DMS 273 treated with DMSO at 0.1 percent for 48 hours (cell line): ENCODE results near the gene NAB2.

Source experiments
- DNase-seq: peaks from one replicate; lab custom pipeline; 2025; lab: John Stamatoyannopoulos, UW

Gene NAB2

DNA sequence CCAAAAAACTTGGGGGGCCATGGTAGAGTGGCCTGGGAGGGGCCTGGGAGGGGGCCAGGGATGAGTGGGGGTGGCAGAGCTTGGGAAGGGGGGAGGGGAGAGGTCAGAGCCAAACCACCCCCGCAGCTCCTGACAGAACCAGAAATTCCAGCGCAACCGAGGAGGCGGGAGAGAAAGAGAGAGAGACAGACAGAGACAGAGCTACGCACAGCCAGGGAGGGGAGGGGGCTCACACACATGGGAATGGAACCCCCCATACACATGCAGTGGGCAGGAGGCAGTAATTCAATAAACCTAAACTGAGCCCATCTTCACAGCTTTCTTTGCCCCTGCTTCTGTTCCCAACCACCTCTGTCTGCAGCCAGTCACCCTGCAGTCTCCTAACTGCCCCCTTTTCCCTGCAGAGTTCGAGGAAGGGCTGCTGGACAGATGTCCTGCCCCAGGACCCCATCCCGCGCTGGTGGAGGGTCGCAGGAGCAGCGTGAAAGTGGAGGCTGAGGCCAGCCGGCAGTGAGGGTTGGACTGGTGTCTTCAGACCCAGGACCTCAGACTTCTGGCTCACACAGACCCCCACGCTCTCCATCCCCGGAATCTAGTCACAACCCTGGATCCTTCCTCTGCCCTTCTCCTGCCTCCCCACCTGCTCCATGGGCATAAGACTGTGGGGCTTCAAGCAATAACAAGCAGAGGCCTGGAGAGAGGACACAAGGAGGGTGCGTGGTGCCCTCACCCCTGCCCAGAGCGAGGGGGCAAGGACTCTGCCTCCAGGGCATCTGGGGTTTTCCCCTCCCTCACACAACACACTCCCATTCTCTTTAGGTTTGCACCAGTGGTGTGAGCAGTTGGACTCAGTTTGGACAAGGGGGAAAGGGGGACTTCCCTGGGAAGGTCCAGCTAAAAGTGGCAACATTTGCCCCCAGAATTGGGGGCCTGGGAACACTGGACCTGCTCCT is 5.6 kb downstream of the NAB2 start:
- no peak for DNase-seq

DNA sequence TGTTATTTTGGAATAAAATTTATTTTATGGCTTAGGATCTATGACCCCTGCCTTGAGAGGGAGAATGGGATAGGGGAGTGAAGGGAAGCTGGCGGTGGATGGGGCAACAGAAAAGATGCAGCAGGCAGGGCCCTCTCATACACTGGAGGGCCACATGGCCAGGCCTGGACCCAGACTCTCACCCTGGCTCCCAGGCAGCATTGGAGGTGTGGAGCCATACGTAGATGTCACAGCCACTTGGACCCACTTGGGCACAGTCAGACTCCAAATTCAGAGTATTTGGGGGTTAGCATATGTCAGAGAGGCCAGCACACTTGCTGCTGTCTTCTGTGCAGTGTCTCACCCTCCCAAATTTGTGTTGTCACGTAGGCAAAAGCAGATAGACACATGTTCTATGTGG is 6.5 kb downstream of the NAB2 start:
- DNase-seq: no peak

DNA sequence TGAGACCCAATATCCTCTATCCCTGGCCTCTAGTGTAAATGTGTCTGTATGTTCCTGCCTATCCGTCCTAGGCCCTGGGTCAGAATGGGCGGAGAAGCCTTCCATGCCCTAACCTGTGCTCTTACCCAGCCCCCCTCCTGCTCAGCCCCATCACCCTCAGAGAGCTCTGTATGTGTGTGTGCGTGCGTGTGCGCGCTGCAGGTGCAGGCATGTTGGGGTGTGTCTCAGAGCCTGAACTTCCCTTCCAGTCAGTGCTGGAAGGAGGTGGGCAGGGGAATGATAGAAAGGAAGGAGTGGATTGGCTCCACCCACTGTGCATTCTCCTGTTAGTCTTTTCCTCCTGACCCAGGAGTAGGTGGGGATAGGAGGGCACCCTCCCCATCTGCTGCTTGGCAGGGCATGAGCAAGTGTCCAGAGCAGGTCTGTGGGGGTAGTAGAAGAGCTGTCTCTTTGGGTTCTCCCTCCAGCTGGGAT is 7.2 kb downstream of the NAB2 start:
- peak; percentile 31 for DNase-seq

DNA sequence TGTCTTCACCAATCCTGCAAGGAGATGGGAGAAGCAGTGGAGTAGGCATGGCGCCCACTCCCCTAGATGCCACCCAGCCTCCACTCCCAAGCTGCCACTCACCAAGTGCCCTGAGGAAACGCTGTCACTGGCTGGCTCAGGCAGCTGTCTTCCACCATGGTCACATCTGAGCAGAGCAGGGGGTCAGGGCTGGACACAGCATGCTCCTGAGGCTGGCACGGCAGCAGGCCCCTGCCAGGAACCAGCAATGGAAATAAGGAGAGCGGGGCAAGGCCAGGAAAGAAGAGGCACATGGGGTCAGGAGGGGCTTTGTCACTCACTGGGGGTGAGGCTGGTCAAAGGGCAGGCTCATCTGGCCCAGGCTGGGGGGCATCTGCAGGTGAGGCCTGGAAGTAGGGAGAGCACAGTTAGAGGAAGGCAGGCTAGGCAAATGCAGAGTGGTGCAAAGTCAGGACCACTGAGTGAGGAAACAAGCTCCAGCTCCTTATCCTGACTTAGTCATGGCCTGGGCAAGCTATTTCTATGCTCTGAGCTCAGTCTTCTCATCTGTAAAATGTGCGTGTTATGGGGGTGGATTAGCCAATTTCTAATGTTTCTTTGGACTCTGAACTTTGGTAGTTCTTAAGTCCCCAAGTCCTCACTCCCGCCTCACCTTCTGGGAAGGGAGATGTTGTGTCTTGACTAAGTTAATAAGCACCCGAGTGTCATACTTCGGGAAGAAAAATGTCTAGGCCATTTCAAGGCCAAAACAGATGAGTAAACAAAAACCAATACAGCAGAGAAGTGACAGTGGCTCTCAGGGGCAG is 8.0 kb downstream of the NAB2 start:
- DNase-seq: no peak

DNA sequence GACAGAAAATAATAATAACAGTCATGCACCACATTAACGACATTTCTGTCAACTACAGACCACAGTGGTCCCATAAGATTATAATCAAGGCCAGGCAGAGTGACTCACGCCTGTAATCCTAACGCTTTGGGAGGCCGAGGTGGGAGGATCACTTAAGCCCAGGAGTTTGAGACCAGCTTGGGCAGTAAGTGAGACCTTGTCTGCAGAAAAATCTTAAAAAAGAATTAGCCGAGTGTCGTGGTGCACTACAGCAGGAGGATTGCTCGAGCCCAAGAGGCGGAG is 8.6 kb downstream of the NAB2 start:
- no peak for DNase-seq

DNA sequence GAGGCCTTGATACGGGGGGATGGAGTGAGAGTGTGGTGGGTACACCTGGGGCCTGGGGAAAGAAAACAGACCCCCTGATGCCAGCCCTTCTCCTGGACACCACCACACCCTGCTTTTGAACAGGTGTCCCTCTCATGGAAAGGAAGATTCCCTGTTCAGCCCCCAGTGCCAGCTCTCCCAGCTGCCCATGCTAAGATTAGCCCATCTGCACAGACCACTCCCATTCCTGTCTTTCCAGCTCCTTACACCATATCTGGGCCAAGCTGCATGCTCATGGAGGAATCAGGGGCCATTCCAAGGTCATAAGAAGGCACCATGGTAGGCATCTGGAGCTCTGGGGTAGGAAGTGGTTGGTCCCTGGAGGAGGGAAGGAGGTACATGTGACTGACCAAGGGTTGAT is 9.6 kb downstream of the NAB2 start:
- DNase-seq: no peak

DNA sequence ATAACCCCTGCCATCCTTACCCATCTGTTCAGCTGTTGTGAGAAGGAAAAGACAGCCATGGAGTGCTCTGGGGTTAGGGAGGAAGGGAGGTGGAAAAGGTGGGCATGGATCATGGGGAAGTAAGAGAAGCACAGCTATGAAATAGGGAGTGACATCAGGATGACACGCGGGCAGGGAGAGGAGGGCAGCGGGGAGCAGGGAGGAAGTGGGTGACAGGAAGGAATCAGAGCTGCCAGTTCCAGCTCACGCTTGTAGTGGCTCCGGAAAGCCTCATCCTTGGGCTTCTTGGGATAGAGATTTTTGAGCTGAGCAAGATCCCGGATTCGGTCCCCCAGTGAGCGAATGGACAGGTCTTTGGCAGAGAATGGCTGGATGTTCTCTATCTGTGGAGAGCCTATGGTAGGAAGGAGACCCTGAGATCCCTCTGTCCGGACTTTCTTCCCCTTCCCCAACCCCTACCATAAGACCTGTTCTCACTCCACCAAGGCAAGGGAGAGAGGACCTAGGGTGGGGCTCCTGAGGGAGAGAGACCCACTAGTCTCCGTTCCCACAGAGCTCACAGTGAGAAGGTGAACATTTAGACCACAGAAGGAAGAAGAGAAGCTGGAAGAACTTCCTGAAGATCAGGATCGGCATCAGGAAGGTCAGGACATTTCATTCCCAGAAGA is 10.3 kb downstream of the NAB2 start:
- DNase-seq: no peak

DNA sequence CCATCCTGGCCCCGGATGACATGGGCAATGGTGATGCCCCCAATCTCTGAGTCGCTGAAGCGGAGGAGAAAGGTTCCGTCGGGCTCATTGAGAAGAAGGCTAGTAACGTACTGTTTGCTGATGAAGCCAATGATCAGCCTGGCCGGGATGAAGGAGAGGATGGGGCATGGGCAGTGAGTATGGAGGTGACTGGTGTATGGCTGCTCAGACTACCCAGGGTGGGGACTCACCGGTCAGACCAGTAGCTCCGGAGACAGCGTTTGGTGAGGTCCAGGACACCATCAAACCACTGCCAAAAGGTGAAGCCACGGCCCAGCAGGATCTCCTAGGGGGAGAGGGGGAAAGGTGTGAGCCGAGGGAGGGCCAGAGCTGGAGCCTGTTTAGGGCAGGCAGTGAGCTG is 10.9 kb downstream of the NAB2 start:
- DNase-seq: no peak

DNA sequence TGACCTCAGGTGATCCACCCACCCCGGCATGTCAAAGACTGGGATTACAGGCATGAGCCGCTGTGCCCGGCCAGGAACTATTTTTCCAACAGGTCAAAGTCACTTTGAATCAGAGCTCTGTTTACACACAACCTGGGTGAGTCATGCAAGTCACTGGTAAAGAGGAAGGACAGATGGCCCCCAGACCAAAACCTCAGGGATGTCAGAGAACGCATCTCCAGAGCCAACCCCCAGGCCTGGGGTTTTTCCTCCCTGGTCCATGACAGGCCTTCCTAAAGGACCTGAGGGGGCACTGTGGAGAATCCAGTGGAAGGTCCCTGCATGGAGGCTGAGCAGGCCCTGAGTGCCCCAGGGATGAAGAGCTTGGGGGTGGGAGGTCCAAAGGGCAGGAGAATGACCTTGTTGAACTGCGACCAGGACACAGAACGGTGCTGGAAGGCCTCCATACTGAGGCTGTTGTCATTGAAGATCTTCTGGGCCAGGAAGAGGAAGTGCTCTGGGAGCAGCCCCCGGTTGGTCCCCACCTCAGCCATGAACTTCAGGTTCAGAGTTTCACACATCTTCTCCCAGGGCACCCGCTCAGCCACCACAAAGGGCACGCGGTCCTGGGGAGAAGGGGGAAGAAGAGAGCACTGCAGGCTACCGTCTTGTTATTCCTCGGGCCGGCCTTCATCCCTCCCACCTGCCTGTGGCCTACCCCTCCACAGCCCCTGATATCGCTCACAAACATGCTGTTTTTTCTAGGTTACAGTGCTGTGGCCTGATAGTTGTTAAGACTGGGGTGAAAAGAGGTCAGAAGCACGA is 13.2 kb downstream of the NAB2 start:
- no peak for DNase-seq

DNA sequence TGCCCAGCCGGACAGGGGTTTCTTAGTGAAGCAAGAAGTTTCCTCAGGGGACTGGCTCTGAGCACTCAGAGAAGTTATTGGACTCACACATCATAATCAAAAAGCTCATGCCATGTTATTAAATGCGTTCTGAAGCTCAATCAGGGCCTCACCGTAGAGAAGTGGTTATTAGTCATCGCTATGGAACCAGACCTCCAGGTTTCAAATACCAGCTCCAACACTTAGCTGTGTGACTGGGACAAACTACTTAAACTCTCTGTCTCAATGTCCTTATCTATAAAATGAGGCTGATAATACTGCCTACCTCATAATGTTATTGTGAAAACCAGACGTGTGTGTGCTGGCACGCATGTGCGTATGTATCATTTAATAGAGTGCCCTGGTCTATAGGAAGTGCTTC is 14.9 kb downstream of the NAB2 start:
- no peak for DNase-seq

DNA sequence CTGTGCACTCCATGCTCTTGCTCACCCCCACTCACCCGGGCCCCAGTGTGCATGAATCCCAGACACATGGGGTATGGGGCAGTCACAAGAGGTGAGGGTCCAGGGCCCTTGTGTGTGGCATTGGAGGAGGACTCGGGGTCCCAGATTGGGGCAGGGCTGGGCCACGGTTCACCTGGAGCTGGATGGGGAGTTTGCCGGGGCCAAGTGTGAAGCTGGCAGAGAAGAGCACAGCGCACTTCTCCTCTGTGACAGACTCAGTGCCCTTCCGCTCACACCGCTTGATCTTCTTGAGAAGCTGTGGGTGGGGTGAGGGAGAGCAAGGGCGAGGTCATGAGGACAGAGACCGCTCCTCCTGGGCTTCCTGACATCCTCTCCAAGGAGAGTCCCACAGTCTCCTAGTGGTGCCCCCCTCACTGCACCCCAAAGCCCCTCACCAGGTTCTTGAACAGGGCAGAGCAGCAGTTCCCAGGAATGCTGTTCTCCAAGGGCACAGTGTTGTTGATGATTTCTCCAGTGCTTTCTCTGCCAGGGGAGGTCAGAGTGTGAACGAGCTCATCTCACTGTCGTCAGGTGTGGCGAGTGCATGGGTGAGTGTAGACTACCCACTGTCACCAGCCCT is 15.5 kb downstream of the NAB2 start:
- no peak for DNase-seq

DNA sequence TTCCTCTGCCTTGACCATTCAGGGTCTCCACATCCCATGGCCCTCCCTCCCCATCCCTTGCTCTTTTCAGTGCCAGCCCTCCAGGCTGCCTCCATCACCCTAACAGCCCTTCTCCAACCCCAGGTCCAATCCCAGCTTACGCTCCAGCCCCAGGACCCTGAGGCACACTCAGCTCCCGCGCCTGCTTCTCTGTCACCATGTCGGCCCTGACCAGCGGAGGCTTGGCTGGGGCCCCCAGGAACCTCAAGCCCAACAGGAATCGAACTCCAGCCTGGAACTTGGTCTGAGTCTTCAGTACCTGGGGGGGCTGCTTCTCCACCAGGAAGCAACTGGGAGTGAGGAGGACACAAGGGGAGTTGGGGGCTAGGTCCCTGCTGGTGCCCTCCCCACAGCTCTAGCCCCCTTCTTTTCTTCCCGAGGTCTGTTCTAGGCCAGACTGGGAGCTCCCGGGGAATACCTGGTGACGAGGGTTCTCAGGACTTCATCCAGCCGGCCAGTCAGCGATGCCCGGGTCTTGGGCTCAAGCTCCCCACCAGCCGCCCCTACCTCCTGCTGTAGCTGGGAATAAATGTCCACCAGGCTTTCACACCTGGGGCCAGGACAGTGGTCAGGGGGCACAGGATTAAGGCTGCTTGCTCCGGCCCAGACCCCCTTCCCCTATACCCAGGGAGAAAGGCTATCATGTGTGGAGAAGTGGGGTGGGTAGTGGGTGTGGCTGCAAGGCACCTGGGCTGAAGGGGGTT is 16.3 kb downstream of the NAB2 start:
- no peak for DNase-seq

DNA sequence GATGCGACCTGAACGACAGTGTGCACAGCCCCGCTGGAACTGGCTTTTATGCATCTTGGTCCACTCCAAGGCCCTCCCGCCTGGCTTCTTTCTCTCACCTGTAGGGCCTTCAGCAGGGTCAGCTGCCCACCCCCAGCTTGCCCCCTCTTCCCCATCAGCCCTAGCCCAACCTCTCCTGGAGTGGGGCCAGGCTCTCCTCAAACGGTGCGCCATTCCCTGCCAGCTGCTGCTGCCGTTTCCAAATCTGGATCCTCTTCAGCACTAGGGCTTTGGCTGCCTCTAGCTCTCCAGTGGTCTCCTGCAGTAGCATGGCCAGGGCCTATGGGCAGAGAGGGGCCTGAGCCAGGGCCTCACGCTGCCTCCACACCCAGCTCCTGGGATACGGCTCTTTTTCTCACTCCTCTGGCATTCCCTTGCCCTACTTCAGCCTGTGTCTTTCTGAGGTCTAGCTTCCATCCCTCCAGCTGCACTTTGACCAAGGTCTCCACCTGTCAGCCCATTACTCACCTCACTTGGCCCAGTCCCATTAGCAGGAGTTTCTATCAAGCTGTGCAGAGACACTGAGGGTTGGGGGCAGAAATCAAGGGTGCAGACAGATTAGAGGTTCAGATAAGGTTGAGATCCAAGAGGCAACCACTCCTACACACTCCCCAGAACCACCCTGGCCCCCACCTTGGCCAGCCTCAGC is 17.3 kb downstream of the NAB2 start:
- no peak for DNase-seq

DNA sequence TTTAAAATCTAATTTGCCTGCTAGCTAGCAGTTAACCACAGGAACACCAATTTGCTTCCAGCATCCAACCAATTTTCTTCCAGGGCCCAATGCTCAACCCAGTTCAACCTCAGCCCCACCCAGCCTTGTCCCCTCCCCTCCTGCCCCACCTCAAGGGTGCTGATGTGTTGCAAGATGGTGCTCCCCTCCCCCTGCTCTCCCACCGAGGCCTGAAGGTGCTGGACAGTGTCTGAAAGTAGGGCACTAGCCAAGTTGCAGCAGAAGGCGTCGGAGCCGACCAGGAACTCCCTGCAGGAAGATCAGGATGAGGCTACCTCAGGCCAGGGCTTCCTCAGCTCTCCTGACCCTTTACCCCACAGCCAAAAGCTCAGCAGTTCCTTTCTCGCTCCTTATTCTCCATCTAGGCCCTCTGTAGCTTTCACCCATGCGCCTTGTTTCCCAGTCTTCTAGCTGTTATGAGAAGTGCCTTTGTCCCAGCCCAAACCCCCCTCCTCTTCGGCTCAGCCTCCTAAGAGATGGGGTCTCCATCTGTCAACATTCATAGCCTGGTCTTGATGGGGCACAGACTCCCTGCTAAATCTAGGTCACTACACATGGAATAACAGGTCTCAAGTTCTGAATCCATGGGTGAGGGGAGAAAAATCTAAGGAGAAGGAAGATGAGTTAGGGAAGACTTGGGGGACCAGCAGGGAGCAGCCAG is 18.7 kb downstream of the NAB2 start:
- DNase-seq: no peak

DNA sequence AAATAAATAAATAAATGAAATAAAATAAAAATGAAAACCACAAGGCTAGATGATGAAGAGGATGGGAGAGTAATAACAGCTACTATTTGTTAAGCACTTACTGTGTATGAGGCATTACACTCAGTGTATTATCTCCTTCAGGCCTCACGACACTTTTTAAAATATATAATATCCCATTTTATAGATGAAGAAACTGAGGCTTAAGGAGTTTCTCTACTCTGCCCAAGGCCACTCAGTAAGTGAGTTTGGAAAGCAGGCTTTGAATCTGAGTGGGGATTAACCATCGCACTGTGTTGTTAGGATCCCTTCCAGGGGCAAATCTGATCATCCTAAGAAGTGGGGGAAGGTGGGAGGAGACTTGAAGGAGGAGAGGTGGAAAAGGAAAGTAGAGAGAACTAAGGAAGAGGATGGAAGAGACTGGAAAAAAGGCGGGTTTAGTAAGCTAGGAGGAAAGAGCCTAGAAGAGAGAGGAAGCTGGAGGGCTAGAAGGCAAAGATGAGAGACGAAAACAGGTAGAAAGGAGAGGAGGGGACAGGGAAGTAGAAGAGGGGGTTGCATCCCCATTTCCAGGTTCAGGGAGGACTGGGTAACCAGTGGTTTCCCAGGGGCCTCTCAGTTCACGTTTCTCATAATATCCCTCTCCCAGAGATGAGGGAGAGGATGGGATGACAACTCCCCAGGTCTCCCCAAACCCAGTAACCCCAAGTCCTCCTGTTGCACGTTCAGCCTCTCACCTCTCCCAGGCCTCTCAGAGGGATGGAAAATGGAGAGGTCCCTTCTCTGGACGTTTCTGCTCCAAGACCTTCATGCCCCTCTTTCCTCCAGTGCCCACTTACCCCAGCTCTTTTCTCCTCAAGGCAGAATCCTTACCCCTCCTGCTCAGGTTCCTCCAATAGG is 20.5 kb downstream of the NAB2 start:
- DNase-seq: no peak

DNA sequence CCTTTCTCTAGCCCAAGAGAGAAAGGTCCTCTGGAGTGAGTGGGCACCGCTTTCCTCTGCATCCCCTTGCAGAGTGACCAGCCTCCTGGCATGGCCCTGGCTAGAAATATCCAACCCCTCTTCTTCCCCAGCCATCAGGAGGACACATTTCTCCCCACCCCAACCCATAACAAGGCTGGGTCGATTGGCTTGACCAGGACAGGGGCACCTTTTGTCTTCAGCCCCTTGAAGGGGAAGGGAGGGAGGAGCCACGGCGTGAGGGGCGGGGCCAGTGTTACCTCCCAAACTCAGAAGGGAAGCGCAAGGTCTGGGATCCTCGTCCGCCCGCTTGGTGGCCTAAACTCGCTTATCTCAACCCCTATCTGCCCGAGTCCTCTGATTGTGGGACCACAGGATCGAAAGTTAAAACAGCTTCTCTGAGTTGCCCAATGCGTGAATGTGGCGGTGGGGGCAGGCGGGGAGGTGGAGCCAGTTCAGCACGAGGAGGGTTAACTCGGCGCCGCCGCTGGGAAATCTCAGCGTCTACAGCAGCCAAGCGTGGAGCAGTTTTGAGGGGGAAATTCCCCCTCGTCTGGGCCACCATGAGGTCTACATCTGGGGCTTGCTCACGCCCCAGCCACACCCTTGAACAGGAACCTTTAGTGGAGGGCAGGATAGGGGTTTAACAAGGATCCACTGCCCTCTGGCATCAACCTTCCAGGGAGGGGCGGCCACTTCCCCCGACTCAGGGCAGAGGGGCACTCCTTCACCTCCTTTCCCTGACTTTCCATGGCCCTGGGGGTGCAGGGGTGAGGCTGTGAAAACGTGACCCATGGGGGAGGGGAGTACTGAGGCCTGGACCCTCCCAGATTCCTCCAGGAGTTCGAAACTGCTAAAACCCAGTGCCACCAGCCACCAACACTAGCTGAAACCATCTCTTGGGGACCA is 21.5 kb downstream of the NAB2 start:
- no peak for DNase-seq

DNA sequence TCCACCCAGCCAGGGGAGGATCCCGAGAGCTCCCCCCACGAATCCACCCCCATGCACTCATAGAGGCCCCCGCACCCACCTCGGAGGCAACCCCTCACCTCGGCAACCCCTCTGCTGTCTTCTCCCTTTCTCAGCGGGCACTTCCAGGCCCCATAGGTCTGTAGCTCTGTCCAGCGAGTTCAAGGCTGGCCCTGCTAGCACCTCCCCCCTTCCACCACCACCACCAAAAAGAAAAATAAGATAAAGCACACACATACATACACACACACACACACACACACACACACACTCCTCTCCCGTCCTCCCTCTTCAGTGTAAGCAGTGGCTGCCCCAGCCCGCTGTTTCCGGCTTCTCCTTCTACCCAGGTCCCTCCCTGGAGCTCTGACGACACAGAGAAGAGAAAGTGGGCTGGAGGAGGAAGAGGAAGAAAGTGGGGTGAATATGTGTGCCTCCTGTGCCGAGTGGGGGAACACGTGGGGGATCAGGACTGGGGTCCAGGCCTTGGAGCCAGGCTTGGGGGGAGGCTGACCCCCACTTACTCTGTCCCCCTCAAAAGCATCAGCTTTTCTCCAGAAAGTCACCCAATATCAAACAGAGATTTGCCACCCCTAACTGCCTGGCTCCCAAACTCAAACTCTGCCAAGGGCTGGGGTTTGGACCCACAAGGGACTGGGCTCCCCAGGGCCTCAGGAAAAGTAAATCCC is 22.3 kb downstream of the NAB2 start, which contains the start of gene STAT6:
Gene STAT6 (minus strand): TSS at position 332 of the 704 bp plus-strand sequence. CDS start 3,084 bp downstream, outside the sequence.
- no peak for DNase-seq
